Myocyte (in vitro differentiated cells): ENCODE data around the gene LIN9. TPM values are rescaled to one million over a fixed set of nuclear protein-coding genes. Genes with fewer than 3 reads are reported as not detected.

Experiments
- DNase-seq: peaks from one replicate; pipeline ENCODE4 v3.0.0-alpha.2; 2012; ENCODE audit warnings: low read depth
- total RNA-seq: library from RNA; depleted of rRNA; stranded (reverse); fragments of >200 nt; gene quantifications from 2 replicates; pipeline ENCODE4 v1.2.3, GENCODE V29; 2014

Gene LIN9
- total RNA-seq, 1 donor from 2014 or later = 4.4 TPM

GRCh38 chr1:226320930-226321329 lies 12.0 kb upstream of the LIN9 start:
- no peak for DNase-seq

DNA sequence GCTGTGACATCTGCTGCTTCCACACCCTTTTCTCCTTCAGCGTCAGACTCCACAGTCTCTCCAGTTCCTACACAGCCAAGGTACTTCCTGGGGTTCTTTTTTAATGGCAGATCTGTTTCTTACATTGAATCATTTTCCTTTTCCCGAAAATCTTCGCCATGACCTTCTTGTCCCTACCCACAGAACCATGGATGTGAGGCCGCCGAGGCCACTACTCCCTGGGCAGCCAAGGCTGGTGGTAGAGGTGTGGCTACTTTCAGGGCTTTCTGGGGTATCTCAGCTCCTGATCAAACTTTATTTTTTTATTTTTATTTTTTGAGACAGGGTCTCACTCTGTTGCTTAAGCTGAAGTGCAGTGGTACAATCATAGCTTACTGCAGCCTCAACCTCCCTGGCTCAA lies 9.5 kb upstream of the LIN9 start:
- no peak for DNase-seq

GRCh38 chr1:226314055-226314454 lies 5.1 kb upstream of the LIN9 start:
- DNase-seq = no peak

DNA sequence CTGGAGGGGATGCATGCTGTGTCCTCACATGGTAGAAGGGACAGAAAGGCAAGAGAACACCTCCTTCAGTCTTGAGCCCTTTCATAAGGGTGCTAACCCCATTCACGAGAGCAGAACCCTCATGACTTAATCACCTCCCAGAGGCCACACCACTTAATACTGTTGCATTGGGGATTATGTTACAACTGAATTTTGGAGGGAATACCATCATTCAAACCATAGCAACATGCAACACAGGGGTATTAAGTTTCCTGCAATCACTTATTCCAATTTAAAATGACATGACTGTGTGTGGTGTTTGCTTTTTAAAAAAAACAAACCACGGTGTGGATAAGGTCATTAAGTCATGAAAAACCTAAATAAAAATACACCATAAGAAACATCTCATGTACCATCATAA lies 3.1 kb upstream of the LIN9 start:
- no peak for DNase-seq

- no peak for DNase-seq
Measured at GRCh38 chr1:226311376-226311775, 2.4 kb upstream of the LIN9 start.

GRCh38 chr1:226310637-226311195 lies 1.8 kb upstream of the LIN9 start:
- DNase-seq = no peak

DNA sequence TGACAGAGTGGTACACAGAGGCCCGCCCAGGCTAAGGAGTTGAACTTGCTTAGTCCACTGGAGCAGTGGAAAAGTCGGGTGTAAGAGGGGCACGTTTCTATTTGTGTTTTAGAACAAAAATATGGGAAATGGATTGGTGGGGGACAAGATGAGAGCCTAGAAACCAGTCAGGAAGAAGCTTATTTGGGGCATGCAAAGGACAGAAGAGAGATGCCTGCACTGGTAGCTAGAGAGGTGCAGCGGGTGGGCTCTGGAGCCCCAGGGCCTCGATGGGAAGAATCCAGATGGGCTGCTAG lies 1.2 kb upstream of the LIN9 start:
- DNase-seq = no peak

DNA sequence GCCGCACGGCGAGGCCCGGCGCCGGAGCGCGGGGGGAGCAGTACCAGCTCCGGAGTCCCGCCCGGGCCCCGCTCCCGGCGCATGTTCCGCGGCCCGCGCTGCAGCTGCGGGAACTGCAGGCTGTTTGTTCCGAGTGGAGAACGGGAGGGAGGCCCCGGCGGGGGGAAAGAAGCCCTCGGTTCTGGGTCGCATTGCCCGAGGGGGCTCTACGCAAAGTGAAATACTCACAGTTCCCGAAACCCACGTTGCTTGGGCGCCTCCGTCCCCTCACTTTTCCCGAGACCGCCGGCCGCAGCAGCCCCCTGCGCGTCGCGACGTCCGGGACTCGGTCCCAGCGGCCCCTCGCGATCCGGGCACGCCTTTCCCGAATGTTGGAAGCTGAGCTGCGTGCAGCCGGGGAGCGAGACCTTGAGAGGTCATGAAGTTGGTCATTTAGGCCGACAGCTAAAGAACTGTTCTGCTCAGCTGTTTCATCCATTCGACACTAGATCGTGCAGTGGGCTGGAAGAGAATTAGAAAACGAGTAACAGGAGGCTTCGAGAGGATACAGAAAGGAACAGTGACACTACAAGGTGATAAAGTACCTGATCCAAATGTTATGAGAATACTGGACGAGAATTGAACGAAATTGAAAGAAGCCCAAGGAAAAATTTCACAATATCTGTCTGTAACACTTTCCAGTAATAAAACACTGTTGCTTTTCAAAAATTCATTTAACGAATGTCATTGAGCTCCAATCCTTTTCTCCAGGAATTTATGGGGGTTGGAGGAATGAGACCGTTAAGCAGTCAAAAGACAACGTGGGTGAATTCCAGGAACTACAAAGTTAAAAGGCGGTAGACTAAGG lies 657 bp upstream of the LIN9 start:
- DNase-seq = peak; percentile 62

GRCh38 chr1:226308166-226308722 lies 720 bp downstream of the LIN9 start:
- DNase-seq = peak; percentile 8

GRCh38 chr1:226306425-226306824 lies 2.5 kb downstream of the LIN9 start:
- no peak for DNase-seq

DNA sequence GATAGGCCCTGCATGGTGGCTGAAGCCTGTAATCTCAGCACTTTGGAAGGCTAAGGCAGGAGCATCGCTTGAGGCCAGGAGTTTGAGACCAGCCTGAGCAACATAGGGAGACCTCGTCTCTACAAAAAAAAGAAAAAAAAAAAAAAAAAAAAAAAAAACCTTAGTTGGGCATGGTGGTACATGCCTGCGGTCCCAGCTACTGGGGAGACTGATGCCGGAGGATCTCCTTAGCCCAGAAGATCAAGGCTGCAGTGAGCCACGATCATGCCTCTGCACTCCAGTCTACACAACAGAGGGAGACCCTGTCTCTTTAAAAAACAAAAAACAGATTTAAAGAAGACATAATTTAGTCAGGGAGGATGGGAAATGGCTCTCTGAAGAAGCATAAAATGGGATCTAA lies 3.8 kb downstream of the LIN9 start:
- DNase-seq = no peak

- no peak for DNase-seq
Measured at GRCh38 chr1:226304291-226304955, 4.5 kb downstream of the LIN9 start.

- DNase-seq = no peak
Measured at GRCh38 chr1:226302731-226303130, 6.2 kb downstream of the LIN9 start.

DNA sequence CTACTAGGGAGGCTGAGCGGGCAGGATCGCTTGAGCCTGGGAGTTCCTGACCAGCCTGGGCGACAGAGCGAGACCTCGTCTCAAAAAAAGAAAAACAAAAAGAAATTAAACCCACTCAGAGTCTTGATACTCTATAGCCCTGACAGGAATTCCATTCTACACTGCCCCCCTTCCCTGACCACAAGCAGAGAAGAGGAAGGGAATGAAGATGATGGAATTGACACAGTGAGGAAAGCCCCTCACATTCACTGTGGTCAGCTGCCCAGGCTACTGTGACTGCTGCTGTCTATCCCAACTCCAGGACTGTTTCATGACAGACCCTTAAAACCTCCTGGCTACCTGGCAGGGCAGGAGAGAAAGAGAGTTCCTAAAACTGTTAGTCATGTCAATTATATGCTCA lies 12.1 kb downstream of the LIN9 start:
- no peak for DNase-seq

DNA sequence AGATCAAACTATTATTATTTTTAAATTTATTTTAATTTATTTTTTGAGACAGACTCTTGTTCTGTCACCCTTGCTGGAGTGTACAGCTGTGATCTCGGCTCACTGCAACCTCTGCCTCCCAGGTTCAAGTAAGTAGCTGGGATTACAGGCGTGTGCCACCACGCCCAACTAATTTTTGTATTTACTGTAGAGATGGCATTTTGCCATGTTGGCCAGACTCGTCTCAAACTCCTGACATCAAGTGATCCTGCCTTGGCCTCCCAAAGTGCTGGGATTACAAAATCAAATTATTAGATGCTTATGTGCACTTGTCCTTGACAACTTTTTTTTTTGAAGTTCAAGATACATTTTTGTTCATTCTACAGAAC lies 15.4 kb downstream of the LIN9 start:
- no peak for DNase-seq

GRCh38 chr1:226292874-226293552 lies 16.0 kb downstream of the LIN9 start:
- DNase-seq = no peak

- DNase-seq = no peak
Measured at GRCh38 chr1:226287587-226287986, 21.4 kb downstream of the LIN9 start.

- no peak for DNase-seq
Measured at GRCh38 chr1:226281058-226281457, 27.9 kb downstream of the LIN9 start.

GRCh38 chr1:226279498-226279897 lies 29.5 kb downstream of the LIN9 start:
- no peak for DNase-seq

GRCh38 chr1:226277897-226278296 lies 31.1 kb downstream of the LIN9 start:
- no peak for DNase-seq

DNA sequence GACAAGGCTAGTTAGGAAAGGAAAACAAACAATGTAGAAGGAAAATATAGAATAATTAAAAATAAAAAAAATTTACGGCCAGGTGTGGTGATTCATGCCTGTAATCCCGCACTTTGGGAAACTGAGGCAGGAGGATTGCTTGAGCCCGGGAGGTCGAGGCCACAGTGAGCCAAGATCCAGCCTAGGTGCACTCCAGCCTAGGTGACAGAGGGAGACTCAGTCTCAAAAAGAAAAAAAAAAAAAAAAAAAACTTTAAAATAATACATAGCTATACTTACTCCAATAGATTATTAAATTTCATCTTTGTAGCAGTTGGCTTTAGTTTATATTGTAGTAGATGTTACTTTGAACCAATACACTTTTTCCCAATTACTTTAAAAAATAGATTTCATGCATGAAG lies 32.0 kb downstream of the LIN9 start:
- DNase-seq = no peak
